Measurements from ENCODE around the gene PXK.
"Not testable (repeated sequence)": the region's sequence is repeated elsewhere in the genome, so short reads cannot be mapped to it uniquely, and the experiment has no call there.

PXK gene

DNA sequence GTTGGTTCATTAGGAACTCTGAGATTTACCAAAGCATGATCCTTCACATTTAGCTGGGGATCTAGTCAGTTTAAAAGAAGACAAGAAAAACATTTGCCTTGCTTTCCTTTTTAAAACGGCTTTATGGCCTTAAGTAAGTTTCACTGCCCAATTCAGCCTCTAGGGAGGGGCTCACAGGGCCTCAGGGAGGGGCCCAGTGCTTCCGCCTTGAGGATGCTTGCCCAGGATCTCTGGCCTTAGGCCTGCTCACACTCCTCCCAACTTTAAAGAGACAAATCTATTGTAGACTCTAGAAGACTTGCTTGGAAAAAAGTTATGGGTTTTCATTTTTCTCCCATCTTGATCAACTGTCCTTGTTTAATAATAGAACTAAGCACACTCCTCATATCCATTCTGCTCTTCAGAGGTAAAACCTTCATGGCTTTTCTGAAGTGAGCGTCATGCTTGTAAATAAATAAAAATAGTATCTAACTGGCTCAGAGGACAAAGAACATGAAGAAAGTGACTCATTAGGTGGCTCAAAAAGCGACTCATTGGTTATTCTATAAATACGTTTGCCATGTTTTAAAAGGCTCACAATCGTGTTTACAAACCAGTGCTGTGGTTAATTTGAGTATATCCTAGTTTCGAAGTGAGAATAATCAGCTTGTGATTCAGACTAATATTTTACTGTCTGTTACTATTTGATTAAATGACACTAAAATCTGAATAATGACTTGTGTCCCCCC lies 87.3 kb downstream of the PXK start:
- no peak for DNase-seq (ENCODE audit: low read depth in 3 of 3)

DNA sequence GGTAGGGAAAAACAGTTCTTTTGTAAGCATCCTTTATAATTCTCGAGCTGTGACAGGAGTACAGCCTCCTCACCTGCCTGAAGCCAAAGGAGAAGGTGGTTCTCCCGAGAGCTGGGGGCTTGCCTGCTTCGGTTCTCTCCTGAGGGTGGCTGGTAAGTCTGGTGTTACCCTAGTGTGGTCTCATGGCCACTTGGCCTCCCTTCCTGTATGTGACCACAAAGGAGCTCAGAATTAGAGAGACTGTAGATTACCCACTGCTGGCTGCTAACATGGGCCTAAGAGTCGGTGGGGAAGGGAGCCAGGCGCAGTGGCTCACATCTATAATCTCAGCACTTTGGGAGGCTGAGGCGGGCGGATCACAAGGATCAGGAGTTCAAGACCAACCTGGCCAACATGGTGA lies 88.3 kb downstream of the PXK start:
- no peak for DNase-seq (ENCODE audit: low read depth in 3 of 3)

DNA sequence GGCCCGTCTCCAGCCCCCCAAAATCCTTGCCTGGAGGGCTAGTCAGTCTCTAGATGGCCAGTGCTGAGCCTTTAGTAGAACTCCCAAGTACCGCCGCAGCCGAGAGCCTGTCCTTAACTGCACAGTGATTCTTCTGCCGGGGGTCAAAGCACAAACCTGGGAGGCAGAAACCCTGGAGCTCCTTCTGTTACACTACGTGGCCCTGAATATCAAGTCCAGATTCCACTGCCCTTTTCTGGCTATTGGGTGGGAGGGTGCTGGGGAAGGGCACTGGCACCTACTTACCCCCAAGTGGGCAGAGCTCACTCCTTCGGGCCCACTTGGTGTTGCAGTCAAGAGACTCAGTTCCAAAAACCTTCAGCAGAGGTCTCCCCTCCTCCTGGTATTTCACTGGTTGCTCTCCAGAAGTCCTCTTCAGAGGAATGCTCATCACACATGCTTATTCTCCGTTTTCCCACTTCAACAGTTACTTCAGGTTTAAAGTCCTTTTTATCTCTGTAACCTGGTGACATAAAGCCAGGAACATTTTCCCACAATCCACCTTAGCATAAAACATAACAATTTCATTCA lies 90.1 kb downstream of the PXK start:
- DNase-seq (ENCODE audit: low read depth in 3 of 3), result no peak

DNA sequence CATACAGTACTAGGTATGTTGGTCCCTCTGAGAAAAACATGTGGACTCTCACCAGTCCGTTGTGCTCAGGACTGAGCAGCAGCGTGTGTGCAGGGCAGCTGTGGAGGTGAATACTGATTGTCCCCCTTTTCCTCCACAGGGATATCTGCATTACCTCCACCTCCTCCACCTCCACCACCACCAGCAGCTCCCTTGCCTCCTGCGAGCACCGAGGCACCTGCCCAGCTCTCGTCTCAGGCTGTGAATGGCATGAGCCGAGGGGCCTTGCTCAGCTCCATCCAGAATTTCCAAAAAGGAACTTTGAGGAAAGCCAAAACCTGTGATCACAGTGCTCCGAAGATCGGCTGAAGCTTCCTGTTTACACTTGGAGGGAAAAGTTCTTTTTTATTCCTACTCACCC lies 91.9 kb downstream of the PXK start:
- no peak for DNase-seq (ENCODE audit: low read depth in 3 of 3)

DNA sequence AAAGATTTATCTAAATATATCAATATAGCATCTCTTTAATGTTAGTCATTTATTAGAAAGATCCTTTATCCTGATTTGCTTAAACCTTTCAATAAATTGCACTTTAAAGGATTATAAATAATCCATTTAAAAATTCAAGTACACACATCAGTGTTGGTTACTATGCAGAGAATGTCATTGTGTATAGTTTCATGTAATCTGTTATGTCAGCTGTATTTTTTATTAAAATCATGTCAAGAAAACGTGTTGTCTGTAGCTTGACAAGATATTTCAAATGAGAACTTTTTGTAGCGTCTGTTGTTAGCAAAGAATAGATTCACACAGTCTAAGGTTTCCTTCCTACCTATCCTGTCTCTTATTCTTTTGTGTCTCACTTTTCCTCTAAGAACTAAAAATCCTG lies 93.1 kb downstream of the PXK start:
- no peak for DNase-seq (ENCODE audit: low read depth in 3 of 3)

DNA sequence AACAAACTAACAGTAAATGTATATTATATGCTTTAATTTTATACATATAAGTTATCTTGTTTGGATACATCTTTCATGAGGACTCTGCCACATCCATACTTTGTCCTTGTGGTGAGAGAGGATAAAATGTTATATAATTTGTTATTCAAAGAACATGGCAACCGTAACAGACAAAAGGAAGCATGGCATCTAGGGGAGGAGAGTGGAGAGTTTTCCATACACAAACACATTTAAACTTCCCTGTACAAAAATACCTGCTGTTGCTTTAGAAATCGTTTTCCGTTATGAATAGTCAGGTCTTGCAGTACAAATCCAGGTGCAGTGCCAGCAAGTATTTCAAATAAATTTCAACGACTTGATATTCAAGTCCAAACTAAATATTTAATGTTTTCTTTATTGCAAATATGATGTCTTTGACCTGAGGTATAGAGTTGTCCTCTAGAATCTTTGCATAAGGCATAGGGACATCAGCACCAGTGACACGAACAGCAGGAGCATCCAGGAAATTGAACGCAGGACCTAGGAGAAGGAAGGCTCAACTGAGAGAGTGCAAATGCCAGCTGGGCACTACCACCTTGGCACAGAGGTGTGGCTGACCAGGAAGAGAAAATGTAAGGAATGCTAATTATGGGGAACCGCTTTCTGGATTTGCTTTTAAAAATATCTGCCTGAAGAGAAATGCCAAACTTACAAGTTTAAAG lies 95.1 kb downstream of the PXK start:
- no peak for DNase-seq (ENCODE audit: low read depth in 3 of 3)

DNA sequence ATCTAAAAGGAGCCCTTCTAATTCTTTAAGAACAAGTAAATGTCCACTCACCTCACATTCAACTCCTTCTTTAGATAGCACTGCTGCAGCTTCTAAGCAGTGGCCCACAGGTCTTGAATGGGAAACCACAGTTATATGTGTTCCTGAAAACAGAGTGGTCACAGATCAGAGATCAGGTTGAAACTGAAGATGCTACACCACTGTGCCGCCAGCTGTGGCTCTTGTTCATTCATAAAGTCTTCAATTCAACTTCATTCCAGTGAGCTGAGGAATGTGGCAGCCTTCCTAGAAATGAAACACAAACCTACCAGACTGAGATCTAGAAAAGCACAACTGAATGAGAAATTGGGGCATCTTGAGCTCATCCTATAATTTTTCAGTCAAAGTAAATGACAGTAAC lies 97.0 kb downstream of the PXK start:
- no peak for DNase-seq (ENCODE audit: low read depth in 3 of 3)

DNA sequence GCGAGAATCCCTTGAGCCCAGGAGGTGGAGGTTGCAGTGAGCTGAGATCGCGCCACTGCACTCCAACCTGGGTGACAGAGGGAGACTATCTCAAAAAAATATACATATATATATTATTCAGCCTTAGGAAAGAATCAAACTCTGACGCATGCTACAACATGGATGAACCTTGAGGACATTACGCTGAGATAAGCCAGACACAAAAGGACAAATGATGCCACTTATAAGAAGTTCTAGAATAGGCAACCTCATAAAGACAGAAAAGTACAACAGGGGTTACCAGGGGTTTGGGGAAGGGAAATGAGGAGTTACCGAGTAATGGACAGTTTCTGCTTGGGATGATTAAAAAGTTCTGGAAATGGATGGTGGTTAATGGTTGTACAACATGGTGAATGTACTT lies 100.2 kb downstream of the PXK start:
- no peak for DNase-seq (ENCODE audit: low read depth in 3 of 3)

DNA sequence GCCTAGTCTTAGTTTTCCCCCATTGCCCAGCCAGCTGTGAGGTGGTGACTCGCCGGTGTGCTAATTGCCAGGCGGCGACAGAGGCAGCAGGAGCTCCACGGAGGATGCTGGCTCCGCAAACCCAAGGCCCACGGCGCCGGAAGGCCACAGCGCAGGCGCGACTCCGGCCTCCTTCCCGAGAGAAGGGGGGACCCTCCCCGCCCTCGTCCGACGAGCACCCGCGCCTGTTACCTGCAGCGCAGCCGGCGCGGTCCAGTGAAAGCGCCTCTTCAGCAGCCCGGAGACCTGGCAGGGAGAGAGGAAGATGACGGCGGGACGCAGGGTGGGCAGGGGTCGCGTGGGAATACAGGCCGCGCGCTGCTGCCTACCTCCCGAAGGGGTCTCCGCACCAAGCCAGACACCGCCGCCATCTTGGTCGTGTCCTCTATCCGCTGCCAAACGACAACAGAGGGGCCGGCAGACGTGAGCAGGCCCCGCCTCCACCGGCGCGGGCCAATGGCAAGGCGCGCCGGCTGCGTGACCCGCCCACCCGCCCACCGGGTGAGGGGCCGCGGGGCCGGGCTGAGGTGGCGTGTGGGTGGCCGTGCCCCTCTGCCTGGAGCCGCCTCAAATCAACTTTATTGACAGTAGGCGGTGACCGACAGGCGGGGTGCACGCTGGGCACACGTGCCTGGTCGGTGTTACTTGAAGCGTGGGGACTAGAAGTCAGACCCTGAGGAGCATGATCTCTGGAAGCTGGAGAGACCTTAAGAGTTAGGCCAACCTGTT lies 100.9 kb downstream of the PXK start, which contains the start of gene PDHB:
PDHB (minus strand) TSS at position 433 of the 768 bp plus-strand sequence; CDS start at position 410, 23 bp downstream.
- peak; percentile 81 to 86 (median 81) for DNase-seq (ENCODE audit: low read depth in 3 of 3)

DNA sequence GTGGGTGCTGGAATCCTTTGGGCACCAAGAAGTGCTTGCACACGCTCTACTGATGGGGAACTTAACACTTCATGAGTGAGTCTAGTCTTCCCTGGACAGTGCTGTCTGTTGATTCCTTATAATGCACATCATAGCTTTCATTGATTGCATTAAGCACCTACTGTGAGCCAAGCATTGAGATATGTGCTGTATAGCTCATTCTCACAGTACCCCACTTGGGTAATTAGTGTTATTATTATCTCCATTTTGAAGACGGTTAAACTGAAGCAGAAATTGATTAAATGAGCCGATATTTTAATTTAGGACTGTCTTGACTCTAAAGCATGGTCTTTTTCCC lies 101.4 kb downstream of the PXK start:
- no peak for DNase-seq (ENCODE audit: low read depth in 3 of 3)

DNA sequence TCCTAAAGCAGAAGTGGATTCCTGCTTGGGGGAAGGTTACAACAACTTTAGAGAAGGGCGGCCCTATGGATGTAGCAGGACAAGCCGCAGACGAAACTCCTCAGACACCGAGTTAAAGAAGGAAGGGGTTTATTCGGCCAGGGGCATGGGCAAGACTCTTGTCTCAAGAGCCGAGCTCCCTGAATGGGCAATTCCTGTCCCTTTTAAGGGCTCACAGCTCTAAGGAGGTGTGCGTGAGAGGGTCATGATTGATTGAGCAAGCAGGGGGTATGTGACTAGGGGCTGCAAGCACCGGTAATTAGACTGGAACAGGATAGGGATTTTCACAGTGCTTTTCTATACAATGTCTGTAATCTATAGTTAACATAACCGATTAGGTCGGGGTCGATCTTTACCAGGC lies 101.8 kb downstream of the PXK start:
- no peak for DNase-seq (ENCODE audit: low read depth in 3 of 3)

DNA sequence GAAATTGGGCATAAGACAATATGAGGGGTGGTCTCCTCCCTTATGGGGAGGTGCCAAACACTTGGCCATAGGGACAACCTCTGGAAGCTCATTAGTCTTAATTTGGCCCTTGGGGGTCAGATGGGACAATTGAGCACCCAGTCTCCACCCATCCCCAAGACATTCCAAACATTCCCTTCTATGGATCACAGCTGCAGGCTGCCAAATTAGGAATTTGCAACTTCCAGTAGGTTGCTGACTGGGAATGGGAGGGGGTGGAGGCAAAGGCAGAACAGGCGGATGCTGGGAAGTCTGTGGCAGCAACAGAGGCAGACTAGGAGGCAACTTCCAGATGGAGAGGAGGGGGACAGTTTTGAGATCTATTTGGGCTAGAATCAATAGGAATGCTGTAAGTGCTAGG lies 102.3 kb downstream of the PXK start:
- DNase-seq (ENCODE audit: low read depth in 3 of 3), result no peak

DNA sequence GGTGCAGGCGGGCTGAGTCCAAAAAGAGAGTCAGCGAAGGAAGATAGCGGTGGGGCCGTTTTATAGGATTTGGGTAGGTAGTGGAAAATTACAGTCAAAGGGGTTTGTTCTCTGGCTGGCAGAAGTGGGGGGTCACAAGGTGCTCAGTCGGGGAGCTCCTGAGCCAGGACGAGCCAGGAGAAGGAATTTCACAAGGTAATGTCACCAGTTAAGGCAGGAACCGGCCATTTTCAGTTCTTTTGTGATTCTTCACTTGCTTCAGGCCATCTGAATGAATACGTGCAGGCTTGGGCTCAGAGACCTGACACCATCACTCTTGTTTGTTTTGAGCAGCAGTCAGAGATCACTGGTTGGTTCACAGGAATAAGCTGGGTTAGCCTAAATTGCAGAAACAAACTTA lies 104.6 kb downstream of the PXK start:
- DNase-seq (ENCODE audit: low read depth in 3 of 3), result not testable (repeated sequence)

DNA sequence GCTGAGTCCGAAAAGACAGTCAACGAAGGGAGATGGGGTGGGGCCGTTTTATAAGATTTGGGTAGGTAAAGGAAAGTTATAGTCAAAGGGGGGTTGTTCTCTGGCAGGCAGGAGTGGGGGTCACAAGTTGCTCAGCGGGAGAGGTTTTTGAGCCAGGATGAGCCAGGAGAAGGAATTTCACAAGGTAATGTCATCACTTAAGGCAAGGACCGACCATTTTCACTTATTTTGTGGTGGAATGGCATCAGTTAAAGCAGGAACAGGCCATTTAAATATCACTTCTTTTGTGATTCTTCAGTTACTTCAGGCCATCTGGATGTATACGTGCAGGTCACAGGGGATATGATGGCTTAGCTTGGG lies 108.3 kb downstream of the PXK start:
- DNase-seq (ENCODE audit: low read depth in 3 of 3), result not testable (repeated sequence)

DNA sequence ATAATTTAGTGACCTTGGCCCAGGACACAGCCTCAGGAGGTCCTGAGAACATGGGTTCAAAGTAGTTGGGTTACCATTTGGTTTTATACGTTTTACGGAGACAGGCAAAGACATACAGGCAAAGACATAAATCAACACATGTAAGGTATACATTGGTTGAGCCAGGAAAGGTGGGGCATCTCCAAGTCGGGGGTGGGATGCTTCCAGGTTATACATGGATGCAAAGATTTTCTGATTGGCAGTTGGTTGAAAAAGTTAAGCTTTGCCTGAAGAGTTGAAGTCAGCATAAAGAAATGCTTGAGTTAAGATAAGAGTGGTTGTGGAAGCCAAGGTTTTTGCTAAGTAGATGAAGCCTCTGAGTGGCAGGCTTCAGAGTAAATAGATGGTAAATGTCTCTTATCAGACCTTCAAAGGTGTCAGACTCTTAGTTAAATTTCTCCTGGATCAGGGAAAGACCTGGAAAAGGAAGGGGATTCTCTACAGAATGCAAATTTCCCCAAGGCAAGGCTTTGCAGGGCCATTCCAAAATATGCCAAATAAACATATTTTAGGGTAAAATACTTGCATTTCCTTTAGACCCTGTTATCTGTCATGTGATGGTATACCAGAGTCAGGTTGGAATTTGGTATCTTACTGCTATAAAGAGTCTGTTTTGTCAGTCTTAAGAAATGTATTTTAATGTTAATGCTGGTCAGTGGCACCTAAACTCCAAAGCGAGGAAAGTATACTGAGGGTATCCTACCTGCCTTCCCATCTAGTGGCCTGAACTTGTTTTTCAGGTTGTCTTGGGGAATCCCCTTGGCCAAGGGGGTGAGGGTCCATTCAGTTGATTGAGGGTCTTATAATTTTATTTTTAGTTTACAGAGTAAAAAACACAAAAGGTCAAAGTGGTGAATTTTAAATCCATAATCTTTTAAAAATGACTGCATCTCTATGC lies 109.1 kb downstream of the PXK start:
- no peak for DNase-seq (ENCODE audit: low read depth in 3 of 3)

DNA sequence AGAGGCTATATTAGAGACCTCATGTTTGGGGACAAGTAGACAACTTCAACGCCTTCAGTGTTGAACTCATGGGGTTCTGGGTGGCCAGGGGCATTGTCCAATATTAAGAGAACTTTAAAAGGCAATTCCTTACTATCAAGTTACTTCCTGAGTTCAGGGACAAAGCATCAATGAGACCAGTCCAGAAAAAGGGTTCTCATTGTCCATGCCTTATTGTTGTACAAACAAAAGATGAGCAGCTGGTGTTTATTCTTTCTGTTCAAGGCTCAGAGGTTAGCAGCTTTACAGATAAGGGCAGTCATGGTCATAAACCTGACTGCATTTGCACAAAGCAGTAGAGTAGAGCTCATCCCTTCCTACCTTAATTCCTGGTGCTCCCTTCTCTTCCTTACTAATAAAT lies 119.5 kb downstream of the PXK start:
- no peak for DNase-seq (ENCODE audit: low read depth in 3 of 3)

DNA sequence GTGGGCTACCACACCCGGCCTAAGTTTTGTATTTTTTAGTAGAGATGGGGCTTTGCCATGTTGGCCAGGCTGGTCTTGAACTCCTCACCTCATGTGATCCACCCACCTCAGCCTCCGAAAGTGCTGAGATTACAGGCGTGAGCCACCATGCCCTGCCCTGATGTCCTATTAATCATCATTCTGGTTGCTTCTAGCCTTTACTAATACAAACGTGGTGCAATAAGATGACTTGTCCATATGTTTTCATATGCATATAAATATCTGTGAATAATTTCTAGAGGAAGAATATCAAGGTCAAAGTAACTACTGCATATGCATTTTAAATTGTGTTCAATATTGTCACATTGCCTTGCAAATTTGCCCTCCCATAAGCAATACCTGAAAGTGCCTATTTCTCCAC lies 126.5 kb downstream of the PXK start:
- no peak for DNase-seq (ENCODE audit: low read depth in 3 of 3)

DNA sequence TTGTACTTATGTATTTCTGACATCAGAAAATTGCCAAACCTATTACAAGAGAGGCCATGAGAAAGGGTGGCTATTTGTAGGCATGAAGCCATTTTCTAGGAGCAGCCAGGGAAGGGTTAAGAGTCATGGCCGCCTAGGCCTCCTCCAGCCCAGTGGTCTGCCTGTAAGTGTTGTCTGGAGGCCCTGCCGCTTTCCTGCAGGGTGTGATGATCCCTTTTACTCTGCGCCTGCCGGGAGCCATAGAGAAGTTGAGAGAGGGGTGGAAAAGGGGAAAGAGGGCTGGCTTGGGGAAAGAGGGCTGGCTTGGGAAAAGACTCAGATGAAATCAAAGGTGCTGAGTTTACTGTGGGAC lies 130.1 kb downstream of the PXK start:
- no peak for DNase-seq (ENCODE audit: low read depth in 3 of 3)

DNA sequence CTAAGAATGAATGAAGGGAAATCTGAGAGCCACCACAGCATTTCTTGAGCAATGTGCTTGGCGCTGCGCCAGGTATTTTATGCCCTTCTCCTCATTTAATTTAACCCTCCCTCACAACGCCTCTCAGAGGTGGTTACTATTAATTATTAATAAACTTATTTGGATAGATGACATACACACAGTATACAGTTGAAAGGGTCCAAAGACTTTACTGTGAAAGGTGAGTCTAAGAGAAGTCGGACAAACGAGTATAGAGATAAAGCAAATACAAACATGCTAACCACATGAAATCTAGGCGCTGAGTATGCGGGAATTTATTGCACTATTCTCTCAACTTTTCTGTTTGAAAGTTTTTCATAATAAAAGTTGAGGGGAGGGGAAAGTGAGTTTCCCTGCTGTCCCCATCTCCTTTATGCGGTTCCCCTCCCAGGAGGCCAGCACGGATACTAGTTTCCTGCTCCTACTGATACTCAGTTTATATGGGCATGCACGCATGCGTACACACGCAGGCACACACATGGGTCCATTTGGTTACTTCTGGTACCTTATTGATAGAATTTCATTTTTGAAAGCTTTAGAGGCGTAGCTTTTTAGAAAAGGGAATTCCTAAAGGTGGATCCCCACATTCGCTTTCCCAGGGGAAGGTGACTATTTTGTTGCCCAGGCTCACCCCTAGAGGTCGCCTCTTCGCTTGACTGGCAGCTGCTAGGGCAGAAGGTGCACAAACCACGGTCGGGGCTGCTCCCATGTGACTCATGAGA lies 130.7 kb downstream of the PXK start:
- peak; percentile 42 to 46 (median 44) for DNase-seq (ENCODE audit: low read depth in 3 of 3)

DNA sequence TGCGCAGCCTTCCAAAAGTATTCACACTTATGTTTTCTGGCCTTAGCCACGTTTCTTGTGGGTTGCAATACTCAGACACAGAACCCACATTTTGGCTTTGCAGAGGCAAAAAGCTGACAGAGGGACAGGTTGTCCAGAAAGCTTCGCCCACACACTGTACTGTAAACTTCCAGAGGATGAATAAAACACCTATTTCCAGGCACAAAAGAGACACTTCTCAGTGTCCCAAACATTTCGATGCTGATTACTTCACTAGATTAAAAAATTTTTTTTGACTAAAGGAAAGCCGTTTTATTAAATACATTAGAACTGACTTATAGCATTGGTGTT lies 131.2 kb downstream of the PXK start:
- no peak for DNase-seq (ENCODE audit: low read depth in 3 of 3)

DNA sequence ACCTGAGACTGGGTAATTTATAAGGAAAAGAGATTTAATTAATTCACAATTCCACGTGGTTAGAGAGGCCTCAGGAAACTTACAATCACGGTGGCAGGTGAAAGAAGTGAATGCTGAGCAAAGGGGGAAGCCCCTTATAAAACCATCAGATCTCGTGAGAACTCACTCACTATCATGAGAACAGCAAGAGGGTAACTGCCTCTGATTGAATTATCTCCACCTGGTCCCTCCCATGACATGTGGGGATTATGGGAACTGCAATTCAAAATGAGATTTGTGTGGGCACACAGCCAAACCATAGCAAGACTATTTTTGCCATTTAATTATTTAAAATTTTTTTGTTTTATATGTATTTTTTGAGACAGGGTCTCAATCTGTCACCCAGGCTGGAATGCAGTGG lies 132.2 kb downstream of the PXK start:
- DNase-seq (ENCODE audit: low read depth in 3 of 3), result no peak

All from stimulated activated CD4-positive, alpha-beta T cell treated with anti-CD3 and anti-CD28 coated beads, TNF-alpha, amount 100 ng/mL, for 4 hours (primary cell).